WERI-Rb-1 (cell line): Measurements from ENCODE around the gene UBR4.
A peak's percentile ranks its signal among the peaks of the same experiment; 100 is the strongest.

ENCODE experiments used
- DNase-seq: peaks from one replicate; pipeline ENCODE4 v3.0.0-alpha.2; 2020
- H3K27ac ChIP-seq: fragments of 250-450 bp; sonication (Bioruptor Pico); 2 replicates; pipeline ENCODE4 v1.5.1; 2020; ENCODE audit warnings: mild to moderate bottlenecking, moderate library complexity
- H3K27me3 ChIP-seq: fragments of 250-450 bp; sonication (Bioruptor Pico); 2 replicates; pipeline ENCODE4 v1.5.1; 2021; ENCODE audit warnings: mild to moderate bottlenecking, low read depth, moderate library complexity; ENCODE audit not compliant: insufficient read depth, severe bottlenecking
- H3K36me3 ChIP-seq: fragments of 250-450 bp; sonication (Bioruptor Pico); 2 replicates; pipeline ENCODE4 v1.5.1; 2020; ENCODE audit warnings: mild to moderate bottlenecking, moderate library complexity
- H3K4me3 ChIP-seq: 2 replicates; pipeline ENCODE4 v1.5.1; 2011; ENCODE audit warnings: low read depth, mild to moderate bottlenecking, control low read depth, low read length
- H3K9me3 ChIP-seq: fragments of 250-450 bp; sonication (Bioruptor Pico); 2 replicates; pipeline ENCODE4 v1.5.1; 2021; ENCODE audit warnings: mild to moderate bottlenecking, moderate library complexity; ENCODE audit not compliant: severe bottlenecking
- TF ChIP-seq, protein P1 (sequence below): IDR thresholded peaks from 2 replicates; pipeline ENCODE4 v1.5.1; 2011; ENCODE audit warnings: low read depth, mild to moderate bottlenecking, control low read depth, inconsistent platforms, low read length

Gene UBR4

DNA sequence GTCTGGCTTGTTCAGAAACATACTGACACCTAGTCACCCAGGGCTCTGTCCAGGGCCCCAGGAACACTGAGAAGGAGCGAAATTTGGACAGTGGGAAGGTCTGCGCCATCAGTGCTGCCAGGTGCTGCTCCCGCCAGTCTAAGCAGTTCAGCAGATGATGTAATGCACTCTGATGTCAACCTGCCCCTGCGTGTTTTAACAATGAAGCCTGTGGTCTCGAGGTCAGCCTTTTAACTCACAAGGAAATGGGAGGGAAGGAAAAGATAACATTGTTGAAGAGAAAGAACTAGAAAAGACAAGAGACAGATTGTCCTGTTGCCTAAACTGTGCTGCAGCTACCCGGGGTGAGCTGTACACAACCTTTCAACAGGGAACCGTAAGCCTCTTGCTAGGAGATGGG is 127.0 kb downstream of the UBR4 start:
- Histone ChIP-seq H3K27me3 (no peaks in the 10 kb centered on the region), H3K27ac (no peak overlapping the region), H3K36me3 (peaks cover 93% of the 10 kb centered on the region), H3K4me3 (no peak overlapping the region), H3K9me3 (no peaks in the 10 kb centered on the region)
- TF ChIP-seq, protein P1, sequence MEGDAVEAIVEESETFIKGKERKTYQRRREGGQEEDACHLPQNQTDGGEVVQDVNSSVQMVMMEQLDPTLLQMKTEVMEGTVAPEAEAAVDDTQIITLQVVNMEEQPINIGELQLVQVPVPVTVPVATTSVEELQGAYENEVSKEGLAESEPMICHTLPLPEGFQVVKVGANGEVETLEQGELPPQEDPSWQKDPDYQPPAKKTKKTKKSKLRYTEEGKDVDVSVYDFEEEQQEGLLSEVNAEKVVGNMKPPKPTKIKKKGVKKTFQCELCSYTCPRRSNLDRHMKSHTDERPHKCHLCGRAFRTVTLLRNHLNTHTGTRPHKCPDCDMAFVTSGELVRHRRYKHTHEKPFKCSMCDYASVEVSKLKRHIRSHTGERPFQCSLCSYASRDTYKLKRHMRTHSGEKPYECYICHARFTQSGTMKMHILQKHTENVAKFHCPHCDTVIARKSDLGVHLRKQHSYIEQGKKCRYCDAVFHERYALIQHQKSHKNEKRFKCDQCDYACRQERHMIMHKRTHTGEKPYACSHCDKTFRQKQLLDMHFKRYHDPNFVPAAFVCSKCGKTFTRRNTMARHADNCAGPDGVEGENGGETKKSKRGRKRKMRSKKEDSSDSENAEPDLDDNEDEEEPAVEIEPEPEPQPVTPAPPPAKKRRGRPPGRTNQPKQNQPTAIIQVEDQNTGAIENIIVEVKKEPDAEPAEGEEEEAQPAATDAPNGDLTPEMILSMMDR = no peak
- no peak for DNase-seq

DNA sequence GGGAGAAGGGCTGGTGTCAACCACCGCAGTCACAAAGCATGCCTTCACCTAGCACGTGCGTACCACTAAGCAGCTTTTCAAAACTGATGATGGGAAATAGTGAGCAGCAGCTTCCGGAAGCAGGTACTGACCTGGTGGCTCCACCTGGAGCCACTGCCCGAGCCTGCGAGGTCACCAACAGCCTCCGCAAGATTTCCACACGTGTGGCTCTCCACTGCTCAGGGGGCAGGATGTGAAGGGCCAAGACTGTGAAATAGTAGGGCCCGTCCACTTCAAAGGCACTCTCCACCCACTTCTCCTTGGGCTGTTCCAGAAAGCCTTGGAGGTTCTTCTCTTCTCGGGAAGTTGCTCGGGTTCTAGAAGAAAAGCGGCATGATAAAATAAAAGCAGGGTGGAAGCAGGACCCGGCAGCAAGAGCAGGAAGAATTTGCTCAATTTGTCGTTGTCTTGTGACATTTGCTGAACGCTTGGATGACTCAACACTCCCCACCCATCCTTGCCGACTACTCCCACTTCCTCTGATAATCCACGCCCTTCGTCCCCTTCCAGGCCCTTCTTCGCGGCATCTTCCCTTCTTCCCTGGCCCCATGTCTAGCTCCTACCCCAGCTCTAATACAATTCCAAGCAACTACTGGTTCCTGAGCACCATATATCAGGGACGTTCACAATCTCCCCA is 128.7 kb downstream of the UBR4 start:
- peaks cover 93% of the 10 kb centered on the region for H3K36me3 ChIP-seq
- no peak for DNase-seq
- no peaks in the 10 kb centered on the region for H3K9me3 ChIP-seq
- H3K27me3 ChIP-seq = no peaks in the 10 kb centered on the region
- H3K27ac ChIP-seq = no peak overlapping the region
- TF ChIP-seq, protein P1 = no peak
- no peak overlapping the region for H3K4me3 ChIP-seq

DNA sequence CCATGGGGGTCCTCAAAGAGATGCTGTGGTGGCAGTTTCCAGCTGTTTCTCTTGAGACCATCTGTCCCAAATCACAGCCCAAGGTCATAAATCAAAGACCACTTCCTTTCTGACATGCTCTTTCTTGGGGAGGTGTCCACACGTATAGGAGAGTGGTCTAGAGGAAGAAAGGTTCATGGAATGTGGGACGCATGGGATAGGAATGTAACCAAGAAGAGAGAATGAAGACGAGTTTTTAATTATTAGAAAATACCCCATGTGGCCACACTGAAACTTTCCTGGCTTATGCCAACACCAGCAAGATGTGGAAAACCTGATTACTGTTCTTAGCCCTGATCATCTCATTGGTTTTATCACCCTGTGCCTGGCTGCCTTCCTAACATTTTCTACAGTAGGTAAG is 129.3 kb downstream of the UBR4 start:
- H3K4me3 ChIP-seq = no peak overlapping the region
- peaks cover 95% of the 10 kb centered on the region for H3K36me3 ChIP-seq
- no peaks in the 10 kb centered on the region for H3K9me3 ChIP-seq
- H3K27me3 ChIP-seq = no peaks in the 10 kb centered on the region
- DNase-seq = no peak
- TF ChIP-seq, protein P1 = no peak
- no peak overlapping the region for H3K27ac ChIP-seq

DNA sequence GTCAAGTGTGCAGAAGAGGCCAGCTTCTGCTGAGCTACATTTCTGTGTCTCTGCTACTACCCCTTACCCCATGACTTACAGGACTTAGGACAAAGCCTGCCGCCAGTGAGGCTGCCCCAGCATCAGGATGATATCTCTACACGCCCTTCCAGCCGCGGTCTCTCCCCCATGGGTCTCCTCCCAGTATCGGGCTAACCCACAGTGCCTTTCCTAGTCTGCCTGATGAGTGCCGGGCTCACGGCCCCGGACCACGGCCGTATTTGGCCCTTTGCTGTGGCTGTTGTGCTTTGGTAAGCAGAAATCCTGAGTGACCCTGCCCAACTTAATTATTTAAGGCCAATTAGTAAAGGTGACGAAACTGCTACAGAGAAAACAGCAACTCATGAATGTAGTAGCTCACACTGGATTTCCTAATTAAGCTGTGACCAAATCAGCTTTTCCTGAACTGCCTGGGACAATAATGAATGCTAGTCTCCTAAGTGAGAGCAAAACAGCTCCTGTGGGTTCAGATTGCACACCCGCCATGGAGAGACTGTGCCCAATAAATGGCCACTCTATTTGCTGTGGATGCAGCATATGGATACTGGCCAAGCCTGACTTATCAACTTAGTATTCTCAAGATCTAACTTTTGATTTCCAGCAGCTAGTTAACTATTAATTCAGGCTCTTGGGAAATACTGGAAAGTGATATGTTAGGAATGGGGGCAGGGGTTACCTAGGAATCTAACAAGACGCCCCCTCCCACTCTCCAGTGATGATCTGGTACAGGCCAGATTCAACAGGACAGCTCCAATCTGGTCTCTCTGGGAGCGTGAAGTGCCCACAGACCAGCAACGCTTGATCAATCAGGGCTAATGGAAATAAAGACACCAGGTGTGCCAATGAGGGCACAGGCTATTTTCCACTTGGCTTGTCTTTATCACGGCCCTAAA is 130.3 kb downstream of the UBR4 start:
- no peak for DNase-seq
- Histone ChIP-seq H3K27ac (no peak overlapping the region), H3K27me3 (no peaks in the 10 kb centered on the region), H3K4me3 (no peak overlapping the region), H3K9me3 (no peaks in the 10 kb centered on the region), H3K36me3 (peaks cover 95% of the 10 kb centered on the region)
- TF ChIP-seq, protein P1 = no peak

DNA sequence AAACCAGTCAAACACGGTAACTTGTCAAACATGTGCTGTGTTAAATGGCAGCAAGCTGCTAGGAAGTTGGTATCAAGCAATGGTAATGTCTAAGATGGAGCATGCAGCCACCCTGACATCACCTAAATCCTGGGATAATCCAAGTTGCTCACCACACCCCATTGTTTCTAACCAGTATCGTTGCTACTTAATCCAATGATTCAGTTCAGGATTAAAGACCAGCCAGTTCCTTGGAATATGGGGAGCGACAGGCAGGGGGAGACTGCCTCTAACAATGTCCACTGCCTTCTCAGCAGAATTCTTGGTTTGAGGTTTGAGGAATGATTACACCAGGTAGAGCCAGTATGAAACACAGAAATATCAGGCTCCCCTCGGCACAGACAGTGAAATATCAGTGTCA is 131.5 kb downstream of the UBR4 start:
- Histone ChIP-seq H3K27me3 (no peaks in the 10 kb centered on the region), H3K27ac (no peak overlapping the region), H3K36me3 (peaks cover 95% of the 10 kb centered on the region), H3K4me3 (no peak overlapping the region), H3K9me3 (no peaks in the 10 kb centered on the region)
- TF ChIP-seq, protein P1 = no peak
- peak; percentile 65 for DNase-seq
